ENCODE measurements around the gene CPN2. TPM values are rescaled to one million over a fixed set of nuclear protein-coding genes. Genes with fewer than 3 reads are reported as not detected.

The CPN2 gene
- total RNA-seq, 4 donors from 2014 or later: 0.15 TPM; not detected in 3

GRCh38 chr3:194390835-194391234 is 39.7 kb upstream of the CPN2 start:
- intact Hi-C loops (cut with DNase I; ENCODE audit: low total_unique reads): no loop called here
- Histone ChIP-seq H3K27me3 (no peaks in the 10 kb centered on the region), H3K4me3 (no peak overlapping the region), H3K4me1 (no peaks in the 10 kb centered on the region), H3K27ac (no peak overlapping the region), H3K9me3 (no peaks in the 10 kb centered on the region), H3K36me3 (no peaks in the 10 kb centered on the region)
- no peak for DNase-seq
- TF ChIP-seq CTCF (IDR thresholded peaks at IDR 0.05) (no peak), POLR2A (IDR thresholded peaks at IDR 0.05) (no peak)

GRCh38 chr3:194389269-194389668 is 38.1 kb upstream of the CPN2 start:
- H3K27ac ChIP-seq: no peak overlapping the region
- no peaks in the 10 kb centered on the region for H3K36me3 ChIP-seq
- H3K27me3 ChIP-seq: no peaks in the 10 kb centered on the region
- H3K9me3 ChIP-seq: no peaks in the 10 kb centered on the region
- intact Hi-C loops (cut with DNase I; ENCODE audit: low total_unique reads): no loop called here
- H3K4me1 ChIP-seq: no peaks in the 10 kb centered on the region
- DNase-seq: no peak
- no peak overlapping the region for H3K4me3 ChIP-seq
- TF ChIP-seq POLR2A (IDR thresholded peaks at IDR 0.05) (no peak), CTCF (IDR thresholded peaks at IDR 0.05) (no peak)

- Histone ChIP-seq H3K27ac (no peak overlapping the region), H3K4me3 (no peak overlapping the region), H3K36me3 (no peaks in the 10 kb centered on the region), H3K9me3 (no peaks in the 10 kb centered on the region), H3K4me1 (no peaks in the 10 kb centered on the region), H3K27me3 (no peaks in the 10 kb centered on the region)
- intact Hi-C loops (cut with DNase I; ENCODE audit: low total_unique reads): no loop called here
- TF ChIP-seq POLR2A (IDR thresholded peaks at IDR 0.05): no peak
- TF ChIP-seq CTCF (IDR thresholded peaks at IDR 0.05): no peak
- DNase-seq: no peak
Measured at GRCh38 chr3:194387926-194388418, 36.8 kb upstream of the CPN2 start.

- intact Hi-C loops (cut with DNase I; ENCODE audit: low total_unique reads): no loop called here
- Histone ChIP-seq H3K27me3 (no peaks in the 10 kb centered on the region), H3K27ac (no peak overlapping the region), H3K9me3 (no peaks in the 10 kb centered on the region), H3K36me3 (no peaks in the 10 kb centered on the region), H3K4me3 (no peak overlapping the region), H3K4me1 (no peaks in the 10 kb centered on the region)
- no peak for TF ChIP-seq POLR2A (IDR thresholded peaks at IDR 0.05)
- no peak for TF ChIP-seq CTCF (IDR thresholded peaks at IDR 0.05)
- no peak for DNase-seq
Measured at GRCh38 chr3:194387276-194387675, 36.1 kb upstream of the CPN2 start.

DNA sequence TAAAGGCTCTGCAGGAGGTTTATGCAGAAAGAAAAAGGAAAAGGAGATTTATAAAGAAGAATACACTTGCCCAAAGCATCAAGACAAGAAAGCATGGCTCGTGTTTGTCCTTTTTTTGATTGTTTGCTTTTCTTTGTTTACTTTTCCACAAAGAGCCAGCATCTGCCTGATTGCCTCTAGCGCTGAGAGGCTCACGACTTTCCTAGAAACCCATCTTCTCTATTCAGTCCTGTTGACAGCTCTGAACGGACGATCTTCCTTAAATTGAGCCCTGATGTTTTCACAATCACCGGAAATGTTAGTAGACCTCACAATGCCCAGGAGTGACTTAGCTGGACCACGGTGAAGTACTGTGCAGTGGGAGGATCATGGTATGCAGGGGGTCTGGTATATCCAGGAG is 35.5 kb upstream of the CPN2 start:
- no peak overlapping the region for H3K4me3 ChIP-seq
- no peaks in the 10 kb centered on the region for H3K36me3 ChIP-seq
- TF ChIP-seq POLR2A (IDR thresholded peaks at IDR 0.05): no peak
- no peak for TF ChIP-seq CTCF (IDR thresholded peaks at IDR 0.05)
- no peaks in the 10 kb centered on the region for H3K27me3 ChIP-seq
- intact Hi-C loops (cut with DNase I; ENCODE audit: low total_unique reads): no loop called here
- no peaks in the 10 kb centered on the region for H3K9me3 ChIP-seq
- H3K27ac ChIP-seq: no peak overlapping the region
- no peak for DNase-seq
- H3K4me1 ChIP-seq: no peaks in the 10 kb centered on the region

Data from uterus (tissue), 4 donors.